ENCODE data around the gene AFF2.

AFF2 gene

GRCh38 chrX:148500423-148501385 is at the start of gene AFF2:
AFF2 (plus strand) TSS chrX:148500617; CDS start chrX:148501098, 481 bp downstream.
- peak; percentile 60 for DNase-seq (ENCODE audit: low spot score)

GRCh38 chrX:148457279-148457678 is 43.1 kb upstream of the AFF2 start:
- no peak for DNase-seq (ENCODE audit: low spot score)

- no peak for DNase-seq (ENCODE audit: low spot score)
These were observed 41.1 kb upstream of the AFF2 start for GRCh38 chrX:148459343-148459742.

GRCh38 chrX:148466292-148466691 is 34.1 kb upstream of the AFF2 start:
- no peak for DNase-seq (ENCODE audit: low spot score)

- no peak for DNase-seq (ENCODE audit: low spot score)
These were observed 30.1 kb upstream of the AFF2 start for GRCh38 chrX:148470324-148470723.

GRCh38 chrX:148474030-148474429 is 26.4 kb upstream of the AFF2 start:
- DNase-seq (ENCODE audit: low spot score) = no peak

- no peak for DNase-seq (ENCODE audit: low spot score)
These were observed 8.4 kb upstream of the AFF2 start for GRCh38 chrX:148492057-148492456.

- no peak for DNase-seq (ENCODE audit: low spot score)
These were observed 5.2 kb upstream of the AFF2 start for GRCh38 chrX:148495176-148495575.

DNA sequence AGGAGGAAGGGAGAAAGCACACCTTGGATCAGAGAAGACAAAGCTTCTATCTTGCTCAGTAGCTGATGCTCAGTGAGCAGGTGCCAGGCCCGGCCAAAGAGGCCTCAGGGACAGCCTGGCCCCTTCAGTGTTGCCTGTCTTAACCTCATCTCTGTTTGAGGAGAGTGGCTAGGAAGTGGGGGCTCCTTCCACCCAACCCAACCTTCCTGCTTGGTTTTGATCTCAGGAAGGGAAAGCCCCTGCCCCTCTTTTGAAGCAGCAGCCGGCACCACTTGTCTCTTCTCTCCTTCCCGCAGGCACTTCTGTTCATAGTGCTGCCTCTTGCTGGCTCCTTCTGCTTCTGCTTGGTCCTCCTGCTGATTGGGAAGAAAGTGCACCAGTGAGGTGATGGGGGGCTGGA is 2.4 kb upstream of the AFF2 start:
- no peak for DNase-seq (ENCODE audit: low spot score)

DNA sequence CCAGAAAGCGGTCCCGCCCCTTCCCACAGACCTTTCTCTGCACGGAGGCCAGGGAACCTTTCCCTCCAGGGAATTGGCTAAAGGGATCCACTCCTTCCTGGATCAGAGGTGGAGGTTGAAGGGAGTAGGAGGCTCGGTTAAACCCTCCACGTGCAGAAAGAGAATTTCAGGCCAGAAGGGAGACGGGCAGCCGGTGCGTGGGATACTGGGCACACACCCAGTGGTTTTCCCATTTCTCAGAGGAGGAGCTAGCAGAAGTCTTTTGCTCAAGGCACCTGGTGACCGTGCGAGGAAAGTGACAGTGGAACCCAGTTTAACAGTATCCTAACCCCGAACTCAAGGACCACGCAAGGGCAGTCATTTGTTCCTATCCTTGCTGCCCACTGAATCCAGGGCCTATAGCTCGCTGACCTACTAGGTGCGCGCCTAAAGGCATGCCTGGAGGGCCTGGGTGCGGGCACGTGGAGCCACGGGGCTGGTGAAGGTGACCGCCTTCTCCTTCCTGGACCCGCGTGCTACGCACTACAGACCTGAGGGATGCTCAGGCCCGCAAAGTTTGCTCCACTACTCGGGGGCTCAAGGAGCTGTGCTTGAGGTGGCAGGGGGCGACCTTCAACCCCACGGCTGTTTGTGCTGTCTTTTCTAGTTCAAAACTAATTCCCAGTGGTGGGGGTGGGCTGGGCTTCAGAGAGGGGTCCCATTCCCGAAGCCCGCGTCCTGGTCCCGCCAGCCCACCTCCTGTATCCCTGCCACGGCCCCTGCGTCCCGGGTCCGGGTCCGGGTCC is 587 bp upstream of the AFF2 start:
- DNase-seq (ENCODE audit: low spot score) = no peak

GRCh38 chrX:148501386-148502066 is 1.1 kb downstream of the AFF2 start:
- no peak for DNase-seq (ENCODE audit: low spot score)

- no peak for DNase-seq (ENCODE audit: low spot score)
These were observed 4.1 kb downstream of the AFF2 start for GRCh38 chrX:148504506-148504905.

DNA sequence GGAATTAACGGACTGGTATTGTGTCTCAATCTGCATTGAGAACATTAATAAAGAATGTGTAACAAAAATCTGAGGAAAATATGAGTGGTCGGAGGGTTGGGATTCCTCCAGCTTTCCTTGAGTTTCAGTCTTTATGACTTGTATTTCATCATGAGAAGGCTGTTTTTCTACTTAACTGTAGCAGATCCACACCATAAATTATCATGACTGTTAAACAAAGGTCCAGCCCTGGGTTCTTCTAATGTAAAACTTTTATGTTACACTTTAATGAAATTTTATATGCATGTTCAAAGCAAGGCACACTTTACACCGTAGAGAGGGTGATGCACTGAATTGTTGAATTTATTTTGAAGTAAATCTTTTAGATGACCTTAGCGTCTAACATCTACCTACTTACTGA is 7.0 kb downstream of the AFF2 start:
- no peak for DNase-seq (ENCODE audit: low spot score)

DNA sequence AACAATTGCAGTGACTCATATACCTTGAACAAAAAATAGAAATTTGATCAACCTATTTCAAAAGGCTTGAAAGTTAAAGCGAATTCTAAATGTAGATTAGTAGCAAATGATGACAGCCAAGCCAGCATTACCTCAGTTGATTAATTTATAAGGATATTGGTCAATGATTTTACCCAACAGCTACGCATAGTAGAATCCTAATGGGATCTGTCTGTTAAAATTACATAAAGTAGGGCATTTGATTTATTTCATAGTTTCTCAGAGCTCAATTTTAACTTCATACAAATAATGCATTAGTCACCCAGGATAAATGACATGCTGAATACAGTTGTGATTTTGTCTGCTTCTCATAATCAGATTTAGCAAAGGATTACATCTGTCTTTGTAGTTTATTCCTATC is 12.0 kb downstream of the AFF2 start:
- DNase-seq (ENCODE audit: low spot score) = no peak

- DNase-seq (ENCODE audit: low spot score) = no peak
These were observed 13.2 kb downstream of the AFF2 start for GRCh38 chrX:148513661-148514060.

- no peak for DNase-seq (ENCODE audit: low spot score)
These were observed 16.8 kb downstream of the AFF2 start for GRCh38 chrX:148517176-148517575.

- DNase-seq (ENCODE audit: low spot score) = no peak
These were observed 21.6 kb downstream of the AFF2 start for GRCh38 chrX:148522006-148522405.

- DNase-seq (ENCODE audit: low spot score) = no peak
These were observed 23.1 kb downstream of the AFF2 start for GRCh38 chrX:148523303-148524080.

GRCh38 chrX:148530464-148531077 is 30.2 kb downstream of the AFF2 start:
- no peak for DNase-seq (ENCODE audit: low spot score)

- no peak for DNase-seq (ENCODE audit: low spot score)
These were observed 33.9 kb downstream of the AFF2 start for GRCh38 chrX:148534291-148534690.

DNA sequence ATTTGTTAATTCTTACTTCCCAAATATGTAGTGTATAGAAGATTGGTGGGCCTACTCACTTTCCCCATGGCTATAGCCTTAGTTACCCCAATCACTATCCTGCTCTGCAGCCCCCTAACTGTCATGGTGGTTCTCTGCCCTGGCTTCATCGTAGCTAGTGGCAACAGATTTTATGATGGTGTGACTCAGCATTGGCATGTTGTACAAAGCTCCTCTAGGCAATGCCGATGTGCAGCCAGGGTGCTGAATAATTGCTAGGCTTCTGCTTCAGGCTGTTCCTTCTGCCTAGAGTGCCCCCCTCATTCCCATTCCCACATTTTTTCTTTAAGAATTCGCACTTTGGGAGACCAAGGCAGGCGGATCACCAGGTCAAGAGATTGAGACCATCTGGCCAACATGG is 35.2 kb downstream of the AFF2 start:
- DNase-seq (ENCODE audit: low spot score) = peak; percentile 13
